Renal cortex interstitium (tissue), 11 donors: ENCODE results near the gene TM4SF5. TPM values are rescaled to one million over a fixed set of nuclear protein-coding genes. Genes with fewer than 3 reads are reported as not detected.
"Not testable (repeated sequence)": the region's sequence is repeated elsewhere in the genome, so short reads cannot be mapped to it uniquely, and the experiment has no call there.

Experiments used
- DNase-seq, 11 donors: peaks; one replicate each; pipeline ENCODE4 v3.0.0-alpha.2; 2013; ENCODE audit warnings: low read depth in 9 of 11, low spot score in 4 of 11; ENCODE audit errors: extremely low read depth in 1 of 11
- polyA plus RNA-seq, 3 donors: library from polyadenylated mRNA; unstranded; fragments of 120-200 nt; gene quantifications; one replicate each; pipeline ENCODE4 v1.2.1, GENCODE V29; 2013; ENCODE audit not compliant: insufficient read length in 3 of 3

TM4SF5 gene
- polyA plus RNA-seq, 3 donors: 1.8 to 3.1 (median 2.8) TPM

GRCh38 chr17:4812690-4813089 lies 41.0 kb downstream of the TM4SF5 start:
- no peak for DNase-seq

GRCh38 chr17:4815043-4815675 lies 43.5 kb downstream of the TM4SF5 start:
- DNase-seq: no peak

GRCh38 chr17:4816826-4817225 lies 45.1 kb downstream of the TM4SF5 start:
- DNase-seq: no peak

- DNase-seq: no peak
These were observed 46.6 kb downstream of the TM4SF5 start for GRCh38 chr17:4818276-4818675.

GRCh38 chr17:4822835-4823234 lies 51.1 kb downstream of the TM4SF5 start:
- no peak for DNase-seq

GRCh38 chr17:4823373-4824089 lies 51.8 kb downstream of the TM4SF5 start:
- no peak for DNase-seq

- no peak for DNase-seq
These were observed 55.7 kb downstream of the TM4SF5 start for GRCh38 chr17:4827399-4827798.

- not testable (repeated sequence) for DNase-seq
These were observed 61.1 kb downstream of the TM4SF5 start for GRCh38 chr17:4832829-4833177.

Other genes with a start within 250 kb of the TM4SF5 start
- gene MYBBP1A, start 216.5 kb upstream of the TM4SF5 start, polyA plus RNA-seq: 10 to 100 TPM; 34.6 to 47.8 (median 43.5) TPM
- 1 to 10 TPM; 5.2 to 8.3 (median 6.8) TPM for gene GGT6, start 211.3 kb upstream of the TM4SF5 start, polyA plus RNA-seq
- 10 to 100 TPM; 56.2 to 60.1 (median 57.6) TPM for gene SMTNL2, start 187.4 kb upstream of the TM4SF5 start, polyA plus RNA-seq
- gene ALOX15, start 130.2 kb upstream of the TM4SF5 start, polyA plus RNA-seq: under 1 TPM; 0.17 to 0.36 (median 0.32) TPM
- gene PELP1, start 67.7 kb upstream of the TM4SF5 start, polyA plus RNA-seq: 10 to 100 TPM; 45.7 to 56.2 (median 50.0) TPM
- 10 to 100 TPM; 29.8 to 39.0 (median 35.1) TPM for gene ARRB2, start 61.3 kb upstream of the TM4SF5 start, polyA plus RNA-seq
- 10 to 100 TPM; 24.9 to 29.4 (median 26.9) TPM for gene MED11, start 40.5 kb upstream of the TM4SF5 start, polyA plus RNA-seq
- gene ZMYND15, start 32.1 kb upstream of the TM4SF5 start, polyA plus RNA-seq: 1 to 10 TPM in 1 of 3 donors, under 1 TPM in 2; 0.46 to 1.7 (median 0.50) TPM
- gene CXCL16, start 32.0 kb upstream of the TM4SF5 start, polyA plus RNA-seq: 10 to 100 TPM; 10.1 to 23.2 (median 10.8) TPM
- gene VMO1, start 14.5 kb downstream of the TM4SF5 start, polyA plus RNA-seq: 1 to 10 TPM in 1 of 3 donors, under 1 TPM in 2; 0.78 to 1.7 (median 0.96) TPM
- 10 to 100 TPM in 2 of 3 donors, 1 to 10 TPM in 1; 6.7 to 11.3 (median 10.5) TPM for gene GLTPD2, start 17.1 kb downstream of the TM4SF5 start, polyA plus RNA-seq
- gene PSMB6, start 24.3 kb downstream of the TM4SF5 start, polyA plus RNA-seq: 100 to 1,000 TPM; 123 to 139 (median 126) TPM
- gene PLD2, start 35.3 kb downstream of the TM4SF5 start, polyA plus RNA-seq: 10 to 100 TPM; 34.3 to 51.2 (median 38.1) TPM
- gene MINK1, start 61.5 kb downstream of the TM4SF5 start, polyA plus RNA-seq: 10 to 100 TPM; 59.4 to 70.7 (median 66.3) TPM
- gene C17orf107, start 127.7 kb downstream of the TM4SF5 start, polyA plus RNA-seq: 1 to 10 TPM; 1.5 to 3.0 (median 1.8) TPM
- gene CHRNE, start 131.2 kb downstream of the TM4SF5 start, polyA plus RNA-seq: 1 to 10 TPM; 1.4 to 2.8 (median 1.8) TPM
- 1 to 10 TPM; 1.9 to 2.2 (median 2.0) TPM for gene GP1BA, start 160.4 kb downstream of the TM4SF5 start, polyA plus RNA-seq
- gene SLC25A11, start 168.2 kb downstream of the TM4SF5 start, polyA plus RNA-seq: 10 to 100 TPM; 62.9 to 81.6 (median 76.1) TPM
- gene RNF167, start 168.4 kb downstream of the TM4SF5 start, polyA plus RNA-seq: 100 to 1,000 TPM; 125 to 146 (median 134) TPM
- gene PFN1, start 176.6 kb downstream of the TM4SF5 start, polyA plus RNA-seq: 100 to 1,000 TPM; 350 to 480 (median 397) TPM
- gene ENO3, start 179.2 kb downstream of the TM4SF5 start, polyA plus RNA-seq: 10 to 100 TPM; 20.3 to 36.4 (median 29.5) TPM
- 100 to 1,000 TPM in 1 of 3 donors, 10 to 100 TPM in 2; 86.7 to 105 (median 92.6) TPM for gene SPAG7, start 195.9 kb downstream of the TM4SF5 start, polyA plus RNA-seq
- 10 to 100 TPM; 23.9 to 35.5 (median 24.3) TPM for gene CAMTA2, start 215.8 kb downstream of the TM4SF5 start, polyA plus RNA-seq
- gene INCA1, start 225.6 kb downstream of the TM4SF5 start, polyA plus RNA-seq: 1 to 10 TPM; 7.2 to 8.0 (median 7.2) TPM
- gene KIF1C, start 226.1 kb downstream of the TM4SF5 start, polyA plus RNA-seq: 10 to 100 TPM; 76.8 to 97.2 (median 87.3) TPM